ENCODE measurements around the gene ZNHIT2. TPM values are rescaled to one million over a fixed set of nuclear protein-coding genes. Genes with fewer than 3 reads are reported as not detected.
A peak's percentile ranks its signal among the peaks of the same experiment; 100 is the strongest.

ZNHIT2 gene
- total and polyA plus RNA-seq, 8 donors: 2.4 to 130 (median 18.9) TPM; not detected in 1

GRCh38 chr11:65114538-65115171 lies 2.8 kb downstream of the ZNHIT2 start:
- Histone ChIP-seq H3K9me3 (no peaks in the 10 kb centered on the region), H3K27ac (no peak overlapping the region), H3K4me1 (peaks cover 46 to 80% (median 66%) of the 10 kb centered on the region in 4 donors), H3K4me3 (no peak overlapping the region), H3K27me3 (peaks cover 0 to 4% (median 0%) of the 10 kb centered on the region in 3 donors), H3K36me3 (peaks cover 11 to 30% (median 28%) of the 10 kb centered on the region in 4 donors)
- intact Hi-C loops (cut with DNase I; ENCODE audit: low total_unique reads): no loop called here
- no peak for DNase-seq
- 78 to 86% (median 84%) methylated on average over 9 to 11 of the region's 11 CpGs for WGBS, 5 donors
- TF ChIP-seq EP300 (IDR thresholded peaks at IDR 0.05) (no peak), CTCF (IDR thresholded peaks at IDR 0.05) (no peak), POLR2A (IDR thresholded peaks at IDR 0.05) (no peak)

GRCh38 chr11:65113839-65114238 lies 3.7 kb downstream of the ZNHIT2 start:
- Histone ChIP-seq H3K4me1 (peaks cover 46 to 74% (median 68%) of the 10 kb centered on the region in 4 donors), H3K27ac (no peak overlapping the region), H3K9me3 (no peaks in the 10 kb centered on the region), H3K36me3 (peaks cover 12 to 30% (median 28%) of the 10 kb centered on the region in 4 donors), H3K27me3 (peaks cover 0 to 4% (median 0%) of the 10 kb centered on the region in 3 donors), H3K4me3 (no peak overlapping the region)
- no peak for TF ChIP-seq POLR2AphosphoS5 (IDR thresholded peaks at IDR 0.05)
- TF ChIP-seq POLR2A (IDR thresholded peaks at IDR 0.05): no peak
- TF ChIP-seq EP300 (IDR thresholded peaks at IDR 0.05): no peak
- TF ChIP-seq CTCF (IDR thresholded peaks at IDR 0.05): no peak
- intact Hi-C loops (cut with DNase I; ENCODE audit: low total_unique reads): no loop called here
- no peak for DNase-seq
- WGBS, 5 donors: 52 to 65% (median 57%) methylated on average over 6 of the region's 6 CpGs

- no peak for TF ChIP-seq CTCF (IDR thresholded peaks at IDR 0.05)
- no peak for TF ChIP-seq POLR2A (IDR thresholded peaks at IDR 0.05)
- no peak for TF ChIP-seq EP300 (IDR thresholded peaks at IDR 0.05)
- no peak for TF ChIP-seq POLR2AphosphoS5 (IDR thresholded peaks at IDR 0.05)
- WGBS, 5 donors: 10 to 15% (median 12%) methylated on average over 14 of the region's 14 CpGs
- Histone ChIP-seq H3K27ac (peak overlapping the region in 4 of 5 donors; percentile 71 to 84 (median 75)), H3K27me3 (peaks cover 0 to 4% (median 0%) of the 10 kb centered on the region in 3 donors), H3K36me3 (peaks cover 15 to 30% (median 28%) of the 10 kb centered on the region in 4 donors), H3K9me3 (no peaks in the 10 kb centered on the region), H3K4me3 (peak overlapping the region; percentile 55 to 57 (median 57)), H3K4me1 (peaks cover 46 to 75% (median 69%) of the 10 kb centered on the region in 4 donors)
- DNase-seq: peak in 1 of 2 donors; percentile 67
- intact Hi-C loops (cut with DNase I; ENCODE audit: low total_unique reads): no loop called here
These were observed 4.1 kb downstream of the ZNHIT2 start for GRCh38 chr11:65113361-65113756.

- intact Hi-C loops (cut with DNase I; ENCODE audit: low total_unique reads): no loop called here
- peaks cover 21 to 34% (median 29%) of the 10 kb centered on the region in 4 donors for H3K36me3 ChIP-seq
- peak in 2 of 3 donors; percentile 40 to 73 for TF ChIP-seq POLR2AphosphoS5 (IDR thresholded peaks at IDR 0.05)
- TF ChIP-seq EP300 (IDR thresholded peaks at IDR 0.05): no peak
- TF ChIP-seq POLR2A (IDR thresholded peaks at IDR 0.05): no peak
- peak in 5 of 7 experiments; percentile 44 to 95 (median 85) for TF ChIP-seq CTCF (IDR thresholded peaks at IDR 0.05)
- peak overlapping the region; percentile 71 to 84 (median 76) for H3K27ac ChIP-seq
- H3K4me3 ChIP-seq: peak overlapping the region; percentile 55 to 57 (median 57)
- H3K4me1 ChIP-seq: peaks cover 46 to 76% (median 69%) of the 10 kb centered on the region in 4 donors
- WGBS, 5 donors: 1 to 3% (median 1%) methylated on average over 15 to 57 of the region's 57 CpGs
- peaks cover 0 to 4% (median 0%) of the 10 kb centered on the region in 3 donors for H3K27me3 ChIP-seq
- DNase-seq: peak; percentile 75 to 89
- no peaks in the 10 kb centered on the region for H3K9me3 ChIP-seq
These were observed 4.7 kb downstream of the ZNHIT2 start for GRCh38 chr11:65112546-65113360.
